ENCODE measurements around the gene RAB3B.

The RAB3B gene

DNA sequence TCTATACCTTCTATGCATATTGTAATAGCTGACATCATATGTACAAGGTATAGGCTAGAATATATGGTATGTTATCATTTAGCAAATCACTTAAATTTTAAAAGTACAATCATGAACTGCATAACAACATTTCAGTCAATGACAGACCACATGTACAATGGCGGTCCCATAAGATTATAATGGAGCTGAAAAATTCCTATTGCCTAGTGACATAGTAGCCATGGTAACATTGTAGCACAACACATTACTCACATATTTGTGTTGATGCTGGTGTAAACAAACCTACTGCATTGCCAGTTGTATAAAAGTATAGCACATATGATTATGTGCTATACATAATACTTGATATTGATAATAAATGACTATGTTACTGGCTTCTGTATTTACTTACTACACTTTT lies 8.9 kb downstream of the RAB3B start:
- no peak overlapping the region for H2AFZ ChIP-seq (ENCODE audit: low read depth, low read length)
- no peaks in the 10 kb centered on the region for H3K36me3 ChIP-seq (replicated peaks; ENCODE audit: low read depth, low read length)
- H3K4me2 ChIP-seq (ENCODE audit: low read length) = no peak overlapping the region
- TF ChIP-seq, protein P1, sequence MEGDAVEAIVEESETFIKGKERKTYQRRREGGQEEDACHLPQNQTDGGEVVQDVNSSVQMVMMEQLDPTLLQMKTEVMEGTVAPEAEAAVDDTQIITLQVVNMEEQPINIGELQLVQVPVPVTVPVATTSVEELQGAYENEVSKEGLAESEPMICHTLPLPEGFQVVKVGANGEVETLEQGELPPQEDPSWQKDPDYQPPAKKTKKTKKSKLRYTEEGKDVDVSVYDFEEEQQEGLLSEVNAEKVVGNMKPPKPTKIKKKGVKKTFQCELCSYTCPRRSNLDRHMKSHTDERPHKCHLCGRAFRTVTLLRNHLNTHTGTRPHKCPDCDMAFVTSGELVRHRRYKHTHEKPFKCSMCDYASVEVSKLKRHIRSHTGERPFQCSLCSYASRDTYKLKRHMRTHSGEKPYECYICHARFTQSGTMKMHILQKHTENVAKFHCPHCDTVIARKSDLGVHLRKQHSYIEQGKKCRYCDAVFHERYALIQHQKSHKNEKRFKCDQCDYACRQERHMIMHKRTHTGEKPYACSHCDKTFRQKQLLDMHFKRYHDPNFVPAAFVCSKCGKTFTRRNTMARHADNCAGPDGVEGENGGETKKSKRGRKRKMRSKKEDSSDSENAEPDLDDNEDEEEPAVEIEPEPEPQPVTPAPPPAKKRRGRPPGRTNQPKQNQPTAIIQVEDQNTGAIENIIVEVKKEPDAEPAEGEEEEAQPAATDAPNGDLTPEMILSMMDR (IDR thresholded peaks at IDR 0.05; ENCODE audit: low read depth, low read length) = no peak
- no peak for TF ChIP-seq EZH2phosphoT487 (IDR thresholded peaks at IDR 0.05; ENCODE audit: low read depth)
- H4K20me1 ChIP-seq (ENCODE audit: insufficient read depth, low read length) = no peaks in the 10 kb centered on the region
- H3K9ac ChIP-seq (ENCODE audit: low read length) = no peak overlapping the region
- H3K27me3 ChIP-seq (ENCODE audit: low read depth, low read length) = no peaks in the 10 kb centered on the region
- peaks cover 7% of the 10 kb centered on the region for H3K4me1 ChIP-seq (ENCODE audit: low read length)
- no peaks in the 10 kb centered on the region for H3K9me3 ChIP-seq (ENCODE audit: insufficient read depth, low read length)
- no peak overlapping the region for H3K27ac ChIP-seq (ENCODE audit: low read length)
- H3K79me2 ChIP-seq (ENCODE audit: low read length) = no peaks in the 10 kb centered on the region
- H3K4me3 ChIP-seq (ENCODE audit: low read length) = no peak overlapping the region

DNA sequence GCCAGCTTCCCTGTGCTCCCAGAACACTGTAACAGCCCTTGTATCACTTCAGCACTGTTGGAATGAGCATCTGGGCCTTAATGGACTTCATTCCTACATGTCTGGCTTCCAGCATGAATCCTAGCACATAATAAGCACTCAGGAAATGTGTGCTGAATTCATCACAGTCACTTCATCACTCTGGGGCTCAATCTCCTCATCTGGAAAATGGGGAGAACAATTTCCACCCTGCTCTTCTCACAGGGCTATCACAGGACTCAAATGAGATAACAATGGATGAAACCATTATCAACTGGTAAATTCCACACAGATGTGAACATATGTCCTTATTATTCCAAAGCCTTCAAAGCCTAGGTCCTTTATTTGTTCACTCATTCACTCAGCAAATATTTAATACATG lies 12.4 kb downstream of the RAB3B start:
- no peaks in the 10 kb centered on the region for H4K20me1 ChIP-seq (ENCODE audit: insufficient read depth, low read length)
- no peak overlapping the region for H3K4me3 ChIP-seq (ENCODE audit: low read length)
- H3K9me3 ChIP-seq (ENCODE audit: insufficient read depth, low read length) = no peaks in the 10 kb centered on the region
- H2AFZ ChIP-seq (ENCODE audit: low read depth, low read length) = no peak overlapping the region
- H3K9ac ChIP-seq (ENCODE audit: low read length) = no peak overlapping the region
- no peak overlapping the region for H3K27ac ChIP-seq (ENCODE audit: low read length)
- no peaks in the 10 kb centered on the region for H3K79me2 ChIP-seq (ENCODE audit: low read length)
- no peaks in the 10 kb centered on the region for H3K27me3 ChIP-seq (ENCODE audit: low read depth, low read length)
- TF ChIP-seq, protein P1 (IDR thresholded peaks at IDR 0.05; ENCODE audit: low read depth, low read length) = no peak
- peaks cover 3% of the 10 kb centered on the region; the same call in 1 of the 2 replicates for H3K4me1 ChIP-seq (ENCODE audit: low read length)
- no peak overlapping the region for H3K4me2 ChIP-seq (ENCODE audit: low read length)
- no peaks in the 10 kb centered on the region for H3K36me3 ChIP-seq (replicated peaks; ENCODE audit: low read depth, low read length)

DNA sequence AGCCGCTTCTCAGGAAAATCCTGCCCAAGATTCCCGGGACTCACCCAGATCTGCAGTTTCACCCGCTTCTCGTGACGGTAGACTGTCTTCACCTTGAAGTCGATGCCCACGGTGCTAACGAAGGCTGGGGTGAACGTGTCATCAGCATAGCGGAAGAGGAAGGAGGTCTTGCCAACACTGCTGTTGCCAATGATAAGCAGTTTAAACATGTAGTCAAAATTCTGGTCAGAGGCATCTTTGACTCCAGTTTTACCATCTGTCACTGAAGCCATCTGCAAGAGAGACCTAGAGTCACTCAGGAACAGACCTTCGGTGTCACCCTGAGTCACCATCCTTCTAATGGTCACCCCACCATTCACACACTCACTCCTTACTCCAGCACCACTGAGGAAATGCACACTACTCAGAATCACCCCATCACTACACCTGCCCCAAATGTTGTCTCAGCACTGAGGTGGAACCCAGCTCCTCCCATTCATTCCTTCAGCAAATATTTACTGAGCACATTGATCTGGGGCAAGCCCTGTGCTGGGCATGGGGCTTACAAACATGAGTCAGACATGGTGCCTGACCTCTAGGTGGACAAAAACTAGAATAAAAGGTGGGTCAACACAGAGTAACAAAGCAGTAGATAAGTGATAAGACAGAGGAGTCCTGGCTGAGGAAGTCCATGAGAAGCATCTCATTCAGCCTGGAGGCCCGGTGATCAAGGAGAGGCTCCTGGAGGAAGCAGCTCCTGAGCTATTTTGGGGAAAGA lies 13.5 kb downstream of the RAB3B start:
- Histone ChIP-seq H3K4me2 (ENCODE audit: low read length) (no peak overlapping the region), H3K9ac (ENCODE audit: low read length) (no peak overlapping the region), H4K20me1 (ENCODE audit: insufficient read depth, low read length) (no peaks in the 10 kb centered on the region), H3K4me1 (ENCODE audit: low read length) (peaks cover 3% of the 10 kb centered on the region; the same call in 1 of the 2 replicates), H3K9me3 (ENCODE audit: insufficient read depth, low read length) (no peaks in the 10 kb centered on the region), H2AFZ (ENCODE audit: low read depth, low read length) (no peak overlapping the region), H3K27ac (ENCODE audit: low read length) (no peak overlapping the region), H3K4me3 (ENCODE audit: low read length) (no peak overlapping the region), H3K27me3 (ENCODE audit: low read depth, low read length) (no peaks in the 10 kb centered on the region), H3K79me2 (ENCODE audit: low read length) (no peaks in the 10 kb centered on the region), H3K36me3 (replicated peaks; ENCODE audit: low read depth, low read length) (no peaks in the 10 kb centered on the region)
- TF ChIP-seq EZH2phosphoT487 (IDR thresholded peaks at IDR 0.05; ENCODE audit: low read depth) = no peak
- TF ChIP-seq, protein P1 (IDR thresholded peaks at IDR 0.05; ENCODE audit: low read depth, low read length) = no peak

DNA sequence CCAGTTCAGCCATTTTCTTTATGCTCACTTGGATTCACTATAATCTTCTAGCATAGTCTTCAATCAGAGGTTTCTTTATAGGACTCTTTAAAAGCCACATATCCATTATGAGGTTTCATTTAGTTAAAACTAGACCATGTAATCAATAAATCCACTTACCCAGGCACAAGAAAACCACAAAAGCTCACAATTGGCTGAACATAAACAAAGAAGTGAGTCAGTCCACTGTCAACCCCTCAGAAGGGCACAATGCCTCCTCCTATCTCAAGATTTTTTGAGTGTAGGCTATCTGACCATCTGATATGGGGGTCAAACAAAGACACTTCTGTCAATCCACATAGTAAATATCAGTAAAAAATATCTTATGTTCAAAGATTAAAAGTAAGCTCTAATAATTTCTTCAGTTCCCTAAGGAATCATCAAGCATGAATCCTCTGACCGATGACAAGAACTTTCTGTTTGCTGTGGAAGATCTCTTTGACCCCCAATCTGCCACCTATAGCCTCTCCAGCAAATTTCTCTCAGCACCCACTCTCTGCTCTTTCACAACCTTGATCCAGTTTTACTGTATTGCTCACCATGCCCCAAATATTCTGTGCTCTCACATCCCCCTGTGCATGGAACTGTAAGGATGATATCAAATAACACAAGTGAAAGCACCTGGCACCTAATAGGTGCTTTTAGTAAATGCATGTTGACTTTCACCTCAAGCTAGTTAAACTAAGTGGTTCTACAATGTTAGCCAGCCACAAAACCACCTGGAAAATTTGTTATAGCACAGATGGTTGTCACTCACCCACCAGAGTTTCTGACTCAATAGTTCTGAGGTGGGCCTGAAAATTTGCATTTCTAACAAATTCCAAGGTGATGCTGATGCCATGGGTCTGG lies 16.7 kb downstream of the RAB3B start:
- Histone ChIP-seq H4K20me1 (ENCODE audit: insufficient read depth, low read length) (no peaks in the 10 kb centered on the region), H3K4me3 (ENCODE audit: low read length) (no peak overlapping the region), H3K79me2 (ENCODE audit: low read length) (no peaks in the 10 kb centered on the region), H3K9me3 (ENCODE audit: insufficient read depth, low read length) (no peaks in the 10 kb centered on the region), H3K9ac (ENCODE audit: low read length) (no peak overlapping the region), H2AFZ (ENCODE audit: low read depth, low read length) (no peak overlapping the region), H3K27me3 (ENCODE audit: low read depth, low read length) (no peaks in the 10 kb centered on the region), H3K4me1 (ENCODE audit: low read length) (peaks cover 3% of the 10 kb centered on the region; the same call in 1 of the 2 replicates), H3K36me3 (replicated peaks; ENCODE audit: low read depth, low read length) (no peaks in the 10 kb centered on the region), H3K4me2 (ENCODE audit: low read length) (no peak overlapping the region), H3K27ac (ENCODE audit: low read length) (no peak overlapping the region)
- no peak for TF ChIP-seq EZH2phosphoT487 (IDR thresholded peaks at IDR 0.05; ENCODE audit: low read depth)
- TF ChIP-seq, protein P1 (IDR thresholded peaks at IDR 0.05; ENCODE audit: low read depth, low read length) = no peak

Data from OCI-LY3 (cell line).